GM12891 (cell line): ENCODE data around the gene SMAD7.

ENCODE experiments used
- PAX5 ChIP-seq: IDR thresholded peaks from 2 replicates; pipeline ENCODE4 v1.6.1; 2011; ENCODE audit warnings: low read length, moderate library complexity, mild to moderate bottlenecking; ENCODE audit not compliant: insufficient read depth, severe bottlenecking
- POLR2A ChIP-seq: IDR thresholded peaks from 2 replicates; pipeline ENCODE4 v1.6.1; 2011; ENCODE audit warnings: low read depth, low read length, control low read depth
- POLR2AphosphoS5 ChIP-seq: IDR thresholded peaks from 2 replicates; pipeline ENCODE4 v1.6.1; 2011; ENCODE audit warnings: low read depth, low read length, control low read depth
- SPI1 ChIP-seq: IDR thresholded peaks from 2 replicates; pipeline ENCODE4 v1.6.1; 2011; ENCODE audit warnings: low read depth, low read length, control low read depth
- TAF1 ChIP-seq: IDR thresholded peaks from 2 replicates; pipeline ENCODE4 v1.6.1; 2011; ENCODE audit warnings: low read depth, low read length, control low read depth

- no peak for TF ChIP-seq POLR2A
- TF ChIP-seq POLR2AphosphoS5: no peak
- TF ChIP-seq SPI1: no peak
- TF ChIP-seq TAF1: no peak
- TF ChIP-seq PAX5: no peak
These were observed 29.2 kb downstream of the SMAD7 start for GRCh38 chr18:48921305-48922225.
